Left ventricle myocardium inferior (tissue), 1 donor: ENCODE measurements around the gene DPP6. TPM values are rescaled to one million over a fixed set of nuclear protein-coding genes. Genes with fewer than 3 reads are reported as not detected.

ENCODE experiments used
- DNase-seq: peaks from one replicate; pipeline ENCODE4 v3.0.0-alpha.2; 2020
- H3K27ac ChIP-seq: fragments of 200-600 bp; replicated peaks from 2 replicates; pipeline ENCODE4 v1.8.0; 2021
- H3K27me3 ChIP-seq: fragments of 200-600 bp; 2 replicates; pipeline ENCODE4 v1.8.0; 2021; ENCODE audit warnings: low read depth
- H3K36me3 ChIP-seq: fragments of 200-600 bp; 2 replicates; pipeline ENCODE4 v1.8.0; 2021
- H3K4me1 ChIP-seq: fragments of 200-600 bp; 2 replicates; pipeline ENCODE4 v1.8.0; 2021
- H3K4me3 ChIP-seq: fragments of 200-600 bp; 2 replicates; pipeline ENCODE4 v1.8.0; 2021; ENCODE audit warnings: mild to moderate bottlenecking, moderate library complexity
- H3K9me3 ChIP-seq: fragments of 200-600 bp; replicated peaks from 2 replicates; pipeline ENCODE4 v1.8.0; 2021
- intact Hi-C: fragments of 100-400 bp; cut with micrococcal nuclease; formaldehyde crosslinking; loops from one replicate; pipeline ENCODE4 v1.11.0; 2022
- total RNA-seq: library from RNA; stranded (reverse); fragmentation: NEBNext Ultra II Directional; extraction: Animal tissue kit (Norgen Biotek cat#: 25700); gene quantifications from one replicate; pipeline ENCODE4 v1.2.1, GENCODE V29; 2021
- TF ChIP-seq, protein P1 (sequence below): fragments of 200-600 bp; IDR thresholded peaks from 2 replicates; pipeline ENCODE4 v1.8.0; 2021; ENCODE audit warnings: antibody characterized with exemption, mild to moderate bottlenecking, borderline replicate concordance
- donor health status: DM: no; HTN: yes; CAD: no; lungs with severe emphysema.

Gene DPP6
- total RNA-seq, 1 donor from 2014 or later: 0.25 TPM

DNA sequence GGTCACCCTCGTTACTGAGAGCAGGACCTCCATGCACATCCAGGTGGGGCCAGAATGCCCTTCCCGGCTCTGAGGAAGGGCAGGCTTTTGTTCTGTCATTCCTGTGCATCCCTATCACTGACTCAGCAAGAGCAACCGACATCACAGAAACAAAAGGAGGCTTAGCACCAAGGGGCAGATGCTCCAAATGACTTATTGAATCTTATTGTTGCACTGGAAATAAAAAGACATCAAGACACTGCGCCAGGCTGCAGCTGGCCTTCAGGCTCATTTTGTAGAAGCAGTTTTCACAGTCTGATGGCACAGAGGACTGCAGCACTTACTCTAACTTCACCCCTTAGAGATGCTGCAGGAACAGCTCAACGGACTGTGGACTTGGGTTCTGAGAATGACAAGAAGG, 824.3 kb downstream of the DPP6 start:
- Histone ChIP-seq H3K27ac (no peak overlapping the region), H3K9me3 (no peaks in the 10 kb centered on the region), H3K36me3 (no peaks in the 10 kb centered on the region), H3K4me1 (no peaks in the 10 kb centered on the region), H3K27me3 (peaks cover 72% of the 10 kb centered on the region), H3K4me3 (no peak overlapping the region)
- intact Hi-C loops: no loop called here
- TF ChIP-seq, protein P1, sequence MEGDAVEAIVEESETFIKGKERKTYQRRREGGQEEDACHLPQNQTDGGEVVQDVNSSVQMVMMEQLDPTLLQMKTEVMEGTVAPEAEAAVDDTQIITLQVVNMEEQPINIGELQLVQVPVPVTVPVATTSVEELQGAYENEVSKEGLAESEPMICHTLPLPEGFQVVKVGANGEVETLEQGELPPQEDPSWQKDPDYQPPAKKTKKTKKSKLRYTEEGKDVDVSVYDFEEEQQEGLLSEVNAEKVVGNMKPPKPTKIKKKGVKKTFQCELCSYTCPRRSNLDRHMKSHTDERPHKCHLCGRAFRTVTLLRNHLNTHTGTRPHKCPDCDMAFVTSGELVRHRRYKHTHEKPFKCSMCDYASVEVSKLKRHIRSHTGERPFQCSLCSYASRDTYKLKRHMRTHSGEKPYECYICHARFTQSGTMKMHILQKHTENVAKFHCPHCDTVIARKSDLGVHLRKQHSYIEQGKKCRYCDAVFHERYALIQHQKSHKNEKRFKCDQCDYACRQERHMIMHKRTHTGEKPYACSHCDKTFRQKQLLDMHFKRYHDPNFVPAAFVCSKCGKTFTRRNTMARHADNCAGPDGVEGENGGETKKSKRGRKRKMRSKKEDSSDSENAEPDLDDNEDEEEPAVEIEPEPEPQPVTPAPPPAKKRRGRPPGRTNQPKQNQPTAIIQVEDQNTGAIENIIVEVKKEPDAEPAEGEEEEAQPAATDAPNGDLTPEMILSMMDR: no peak
- DNase-seq: no peak

DNA sequence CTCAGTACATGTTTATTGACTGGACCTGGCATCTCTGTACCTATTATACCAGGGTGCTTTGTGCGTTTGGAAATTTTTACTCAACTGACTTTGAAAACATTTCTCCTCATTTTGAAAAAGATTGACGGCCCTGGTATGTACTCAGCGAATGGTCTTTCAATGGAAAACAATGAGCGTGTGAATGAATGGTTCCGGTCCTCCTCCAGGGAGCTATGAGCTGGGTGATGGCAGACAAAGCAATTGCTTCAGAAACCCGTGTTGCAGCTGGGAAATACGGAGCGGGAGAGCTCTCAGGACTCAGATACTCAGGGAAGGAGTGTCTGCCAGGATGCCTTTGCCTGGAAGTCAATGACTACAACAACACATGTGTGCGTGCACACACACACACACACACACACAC, 824.8 kb downstream of the DPP6 start:
- no peak for DNase-seq
- Histone ChIP-seq H3K4me1 (no peaks in the 10 kb centered on the region), H3K27me3 (peaks cover 67% of the 10 kb centered on the region), H3K27ac (no peak overlapping the region), H3K36me3 (no peaks in the 10 kb centered on the region), H3K4me3 (no peak overlapping the region), H3K9me3 (no peaks in the 10 kb centered on the region)
- TF ChIP-seq, protein P1: no peak
- intact Hi-C loops: no loop called here

DNA sequence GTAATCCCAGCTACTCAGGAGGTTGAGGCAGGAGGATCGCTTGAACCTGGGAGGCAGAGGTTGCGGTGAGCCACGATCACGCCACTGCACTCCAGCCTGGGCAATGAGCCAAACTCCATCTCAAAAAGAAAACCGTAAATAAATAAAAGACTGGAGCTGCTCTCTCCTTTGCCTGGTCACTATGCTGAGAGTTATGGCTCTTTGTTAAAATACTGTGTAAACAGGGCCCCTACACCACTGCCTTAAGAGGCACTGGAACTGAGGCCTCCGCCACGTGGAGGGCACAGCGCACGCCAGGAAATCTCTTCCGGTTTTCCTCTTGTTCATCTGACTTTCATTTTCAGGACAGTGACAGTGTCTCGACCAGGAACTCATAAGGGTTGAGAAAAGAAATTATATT, 827.4 kb downstream of the DPP6 start:
- Histone ChIP-seq H3K27ac (no peak overlapping the region), H3K9me3 (no peaks in the 10 kb centered on the region), H3K36me3 (no peaks in the 10 kb centered on the region), H3K27me3 (peaks cover 44% of the 10 kb centered on the region), H3K4me3 (no peak overlapping the region), H3K4me1 (no peaks in the 10 kb centered on the region)
- intact Hi-C loops: no loop called here
- no peak for DNase-seq
- TF ChIP-seq, protein P1: no peak

DNA sequence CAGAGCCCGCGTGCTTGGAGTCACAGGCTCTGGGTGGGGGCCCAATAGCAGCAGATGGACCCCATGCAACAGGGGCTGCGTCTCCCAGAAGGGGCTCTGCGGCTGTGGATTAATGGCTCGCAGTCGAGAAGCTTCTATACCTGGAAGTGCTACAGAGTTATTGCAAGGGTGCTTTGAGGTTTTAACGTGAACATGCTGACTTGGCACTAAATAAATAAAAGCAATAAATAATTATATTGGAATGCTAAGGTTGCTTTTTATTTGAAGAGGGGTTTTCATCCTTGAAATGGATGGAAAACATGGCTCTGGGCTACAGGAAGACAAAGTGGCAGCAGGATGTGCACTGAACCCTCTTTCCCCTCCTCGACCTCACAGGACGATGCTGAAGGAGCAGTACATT, 828.3 kb downstream of the DPP6 start:
- Histone ChIP-seq H3K27ac (no peak overlapping the region), H3K9me3 (no peaks in the 10 kb centered on the region), H3K36me3 (no peaks in the 10 kb centered on the region), H3K4me1 (no peaks in the 10 kb centered on the region), H3K27me3 (peaks cover 42% of the 10 kb centered on the region), H3K4me3 (no peak overlapping the region)
- intact Hi-C loops: no loop called here
- no peak for DNase-seq
- TF ChIP-seq, protein P1: no peak

DNA sequence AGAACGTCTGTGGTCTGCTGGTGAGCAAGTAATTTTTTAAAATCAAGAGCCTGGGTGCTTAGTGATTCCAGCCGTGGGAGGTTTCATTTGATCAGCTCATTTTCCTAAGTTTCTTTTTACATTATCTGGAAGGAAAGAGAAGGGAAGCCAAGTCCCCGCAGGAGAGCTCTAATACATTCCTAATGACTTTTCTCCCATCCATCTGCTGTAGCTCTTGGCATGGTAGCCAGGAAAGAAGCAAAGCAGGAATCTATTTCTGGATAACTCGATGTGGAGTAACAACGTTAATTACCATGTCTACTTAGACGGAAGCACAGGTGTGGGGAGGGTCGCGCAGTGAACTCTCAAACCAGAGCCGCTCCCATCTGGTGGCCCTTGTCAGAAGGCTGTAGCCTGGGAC, 828.8 kb downstream of the DPP6 start:
- Histone ChIP-seq H3K36me3 (no peaks in the 10 kb centered on the region), H3K27ac (no peak overlapping the region), H3K27me3 (peaks cover 42% of the 10 kb centered on the region), H3K4me1 (no peaks in the 10 kb centered on the region), H3K9me3 (no peaks in the 10 kb centered on the region), H3K4me3 (no peak overlapping the region)
- intact Hi-C loops: no loop called here
- DNase-seq: no peak
- TF ChIP-seq, protein P1: no peak

DNA sequence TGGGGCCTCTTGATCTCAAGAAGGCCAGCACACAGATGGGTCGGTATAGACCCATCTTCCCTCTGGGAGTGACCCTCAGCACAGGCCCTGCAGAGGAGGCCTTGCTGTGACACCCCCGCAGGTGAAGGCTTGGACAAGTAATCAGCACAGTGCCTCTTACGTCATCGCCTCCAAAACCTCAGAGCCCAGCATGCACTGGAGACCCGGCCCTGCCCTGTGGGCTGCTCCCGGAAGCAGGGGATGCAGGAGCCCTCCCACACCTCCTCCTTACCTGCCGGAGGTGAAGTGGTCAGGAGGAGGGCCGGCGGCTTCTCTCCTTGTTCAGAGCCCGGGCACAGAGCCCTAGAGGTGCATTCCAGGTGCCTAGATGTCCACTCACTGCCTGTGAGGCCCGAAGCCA, 829.3 kb downstream of the DPP6 start:
- Histone ChIP-seq H3K27me3 (peaks cover 42% of the 10 kb centered on the region), H3K36me3 (no peaks in the 10 kb centered on the region), H3K27ac (no peak overlapping the region), H3K9me3 (no peaks in the 10 kb centered on the region), H3K4me1 (no peaks in the 10 kb centered on the region), H3K4me3 (no peak overlapping the region)
- intact Hi-C loops: no loop called here
- DNase-seq: no peak
- TF ChIP-seq, protein P1: no peak
